Measurements from ENCODE around the gene DNAJB11.
A peak's percentile ranks its signal among the peaks of the same experiment; 100 is the strongest.
"Not testable (repeated sequence)": the region's sequence is repeated elsewhere in the genome, so short reads cannot be mapped to it uniquely, and the experiment has no call there.

Gene DNAJB11

GRCh38 chr3:186570096-186570940 is at the start of gene DNAJB11:
TSS of gene DNAJB11 (plus strand) at chr3:186570720. CDS start at chr3:186570898, 178 bp downstream.
- peak; percentile 99 for DNase-seq (ENCODE audit: low spot score)

- DNase-seq (ENCODE audit: low spot score), result no peak
These were observed 49.3 kb upstream of the DNAJB11 start for GRCh38 chr3:186520957-186521842.

- DNase-seq (ENCODE audit: low spot score), result no peak
These were observed 47.5 kb upstream of the DNAJB11 start for GRCh38 chr3:186523022-186523421.

- no peak for DNase-seq (ENCODE audit: low spot score)
These were observed 47.1 kb upstream of the DNAJB11 start for GRCh38 chr3:186523434-186523833.

GRCh38 chr3:186524616-186525015 is 45.9 kb upstream of the DNAJB11 start:
- DNase-seq (ENCODE audit: low spot score), result no peak

GRCh38 chr3:186525369-186526255 is 44.9 kb upstream of the DNAJB11 start:
- DNase-seq (ENCODE audit: low spot score), result no peak

- no peak for DNase-seq (ENCODE audit: low spot score)
These were observed 44.3 kb upstream of the DNAJB11 start for GRCh38 chr3:186526256-186526606.

GRCh38 chr3:186529201-186529999 is 41.1 kb upstream of the DNAJB11 start:
- DNase-seq (ENCODE audit: low spot score), result no peak

- DNase-seq (ENCODE audit: low spot score), result no peak
These were observed 40.1 kb upstream of the DNAJB11 start for GRCh38 chr3:186530415-186530814.

- not testable (repeated sequence) for DNase-seq (ENCODE audit: low spot score)
These were observed 38.8 kb upstream of the DNAJB11 start for GRCh38 chr3:186531694-186532093.

GRCh38 chr3:186532598-186533072 is 37.9 kb upstream of the DNAJB11 start:
- DNase-seq (ENCODE audit: low spot score), result no peak

GRCh38 chr3:186534113-186534669 is 36.3 kb upstream of the DNAJB11 start:
- DNase-seq (ENCODE audit: low spot score), result peak; percentile 39

- DNase-seq (ENCODE audit: low spot score), result no peak
These were observed 33.4 kb upstream of the DNAJB11 start for GRCh38 chr3:186536883-186537844.

- no peak for DNase-seq (ENCODE audit: low spot score)
These were observed 31.7 kb upstream of the DNAJB11 start for GRCh38 chr3:186538779-186539178.

GRCh38 chr3:186540221-186540834 is 30.2 kb upstream of the DNAJB11 start:
- peak; percentile 89 for DNase-seq (ENCODE audit: low spot score)

GRCh38 chr3:186540835-186541226 is 29.7 kb upstream of the DNAJB11 start:
- DNase-seq (ENCODE audit: low spot score), result no peak

GRCh38 chr3:186544281-186544680 is 26.2 kb upstream of the DNAJB11 start, which contains the start of gene CRYGS:
TSS of gene CRYGS (minus strand) at chr3:186544380. CDS start at chr3:186544326, 54 bp downstream.
- DNase-seq (ENCODE audit: low spot score), result no peak

- no peak for DNase-seq (ENCODE audit: low spot score)
These were observed 21.0 kb upstream of the DNAJB11 start for GRCh38 chr3:186549497-186549896.

- DNase-seq (ENCODE audit: low spot score), result no peak
These were observed 19.1 kb upstream of the DNAJB11 start for GRCh38 chr3:186551387-186551786.

All from CD4-positive, alpha-beta T cell treated with Interleukin-15 for 4 hours (primary cell).